A673 (cell line): ENCODE results near the gene BSDC1. TPM values are rescaled to one million over a fixed set of nuclear protein-coding genes. Genes with fewer than 3 reads are reported as not detected.

ENCODE experiments used
- BruUV-seq: library from RNA; stranded (reverse); fragments of 400-500 nt; replicated peaks from 2 replicates; lab custom pipeline; 2021; lab: Mats Ljungman, UMichigan
- CTCF ChIA-PET: fragments of 300-600 bp; sonication (Branson Sonifier 250); formaldehyde crosslinking; loops from one replicate; lab custom pipeline; 2022; ENCODE audit warnings: antibody characterized with exemption; lab: Charles Lee
- POLR2A ChIA-PET: fragments of 300-600 bp; sonication (Branson Sonifier 250); formaldehyde crosslinking; loops from one replicate; lab custom pipeline; 2022; ENCODE audit warnings: antibody characterized with exemption; ENCODE audit not compliant: low non-redundant PET; lab: Charles Lee
- DNase-seq: peaks from one replicate; pipeline ENCODE4 v3.0.0-alpha.2; 2015; ENCODE audit warnings: low spot score
- H3K27ac ChIP-seq: fragments of 200-600 bp; sonication (generic); 2 replicates; pipeline ENCODE4 v1.5.1; 2016; ENCODE audit warnings: mixed run types, low read depth, mild to moderate bottlenecking, mixed read lengths, antibody characterized with exemption, low read length; ENCODE audit not compliant: poor library complexity, severe bottlenecking
- H3K27me3 ChIP-seq: fragments of 200-600 bp; sonication (generic); replicated peaks from 2 replicates; pipeline ENCODE4 v1.6.1; 2017; ENCODE audit warnings: mixed run types, low read depth, mild to moderate bottlenecking, mixed read lengths, antibody characterized with exemption, low read length; ENCODE audit not compliant: insufficient read depth, poor library complexity
- H3K36me3 ChIP-seq: fragments of 200-600 bp; sonication (generic); 2 replicates; pipeline ENCODE4 v1.6.1; 2016; ENCODE audit warnings: mixed run types, mild to moderate bottlenecking, mixed read lengths, antibody characterized with exemption, low read length; ENCODE audit not compliant: insufficient read depth, poor library complexity, severe bottlenecking
- H3K4me1 ChIP-seq: fragments of 200-600 bp; sonication (generic); 2 replicates; pipeline ENCODE4 v1.6.1; 2017; ENCODE audit warnings: mixed run types, mild to moderate bottlenecking, mixed read lengths, antibody characterized with exemption, low read length; ENCODE audit not compliant: insufficient read depth, poor library complexity, severe bottlenecking
- H3K4me3 ChIP-seq: fragments of 200-600 bp; sonication (generic); 2 replicates; pipeline ENCODE4 v1.5.1; 2016; ENCODE audit warnings: low read depth, mixed run types, mild to moderate bottlenecking, mixed read lengths, low read length; ENCODE audit not compliant: poor library complexity, severe bottlenecking
- H3K9me3 ChIP-seq: fragments of 200-600 bp; sonication (generic); 2 replicates; pipeline ENCODE4 v1.6.1; 2016; ENCODE audit warnings: mixed run types, low read depth, mild to moderate bottlenecking, mixed read lengths, antibody characterized with exemption, low read length; ENCODE audit not compliant: poor library complexity, severe bottlenecking
- CTCF ChIP-seq: fragments of 300-800, 200-600 bp; sonication (generic); conservative IDR thresholded peaks from 2 replicates; pipeline ENCODE4 v1.5.1; 2017; ENCODE audit warnings: low read depth, mild to moderate bottlenecking, antibody characterized with exemption, low read length, moderate library complexity, mixed read lengths
- EZH2 ChIP-seq: fragments of 200-600 bp; sonication (generic); IDR thresholded peaks from 2 replicates; pipeline ENCODE4 v1.6.1; 2017; ENCODE audit warnings: borderline replicate concordance, low read depth, mild to moderate bottlenecking, mixed read lengths, antibody characterized with exemption, low read length; ENCODE audit not compliant: poor library complexity, severe bottlenecking
- intact Hi-C: fragments of 100-400 bp; cut with micrococcal nuclease; formaldehyde crosslinking; loops from one replicate; pipeline ENCODE4 v1.10.0; 2022; ENCODE audit not compliant: unreplicated experiment
- total RNA-seq: library from RNA; stranded (reverse); gene quantifications from 2 replicates; pipeline ENCODE4 v1.2.3, GENCODE V29; 2021

BSDC1 gene
- total RNA-seq, 1 experiment from 2014 or later, result 48.0 TPM

DNA sequence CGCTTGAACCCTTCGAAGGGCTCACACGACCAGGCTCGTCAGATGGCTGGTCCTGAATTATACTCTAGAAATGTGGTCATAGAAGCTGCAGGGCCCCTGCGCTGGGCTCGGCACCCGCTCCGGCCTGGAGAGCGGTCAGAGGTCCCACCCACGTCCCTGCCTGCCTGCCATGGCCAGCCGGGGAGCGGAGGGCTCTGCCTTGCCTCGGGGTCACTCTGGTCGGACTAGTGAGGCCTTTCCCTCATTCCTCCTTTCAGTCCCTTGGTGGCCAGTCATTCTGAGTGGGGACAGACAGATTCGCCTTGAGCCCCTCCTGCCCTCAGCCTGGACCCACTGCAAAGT, 57.7 kb downstream of the BSDC1 start:
- H3K36me3 ChIP-seq, result peaks cover 30% of the 10 kb centered on the region
- TF ChIP-seq CTCF (no peak), EZH2 (no peak)
- no peaks in the 10 kb centered on the region for H3K27me3 ChIP-seq
- H3K9me3 ChIP-seq, result no peaks in the 10 kb centered on the region
- H3K27ac ChIP-seq, result no peak overlapping the region
- intact Hi-C loops, result loop anchor here (5.0 to 10.0 kb wide), 2 partner anchors 56 to 112 kb away; partner anchors contain the start of genes BSDC1, EIF3I and TMEM234
- CTCF ChIA-PET, result interaction anchor here (0.5 to 0.9 kb wide), 3 partner anchors 14 to 136 kb away, joined by 3 to 7 read pairs (median 3); partner anchors contain the start of genes CCDC28B and HDAC1
- BruUV-seq, result no TSS peak
- no peak for DNase-seq
- peak overlapping the region; percentile 99 for H3K4me3 ChIP-seq
- POLR2A ChIA-PET, result interaction anchor here (0.7 kb wide), 1 partner anchor 58 kb away, joined by 4 read pairs; the partner anchor contains the start of gene BSDC1
- H3K4me1 ChIP-seq, result peaks cover 15% of the 10 kb centered on the region

- peak within 1 kb of the TSS; percentile 99 for H3K4me3 ChIP-seq
- peak within 1 kb of the TSS; percentile 96 for H3K27ac ChIP-seq
- intact Hi-C loops, result loop anchor here (5.0 to 10.0 kb wide), 2 partner anchors 56 to 111 kb away; partner anchors contain the start of genes BSDC1, EIF3I and TMEM234
- POLR2A ChIA-PET, result interaction anchor here (0.7 kb wide), 2 partner anchors 9 to 58 kb away, joined by 3 to 4 read pairs; partner anchors contain the start of gene BSDC1
- H3K36me3 ChIP-seq, result peaks cover 35% of the 10 kb centered on the region
- H3K27me3 ChIP-seq, result no peaks in the 10 kb centered on the region
- no peaks in the 10 kb centered on the region for H3K9me3 ChIP-seq
- CTCF ChIA-PET, result interaction anchor here (0.5 to 0.9 kb wide), 3 partner anchors 15 to 136 kb away, joined by 3 to 7 read pairs (median 3); partner anchors contain the start of genes CCDC28B and HDAC1
- BruUV-seq, result no TSS peak
- TF ChIP-seq CTCF (no peak), EZH2 (no peak)
- DNase-seq, result peak; percentile 85
- peaks cover 15% of the 10 kb centered on the region for H3K4me1 ChIP-seq
Measured at GRCh38 chr1:32335790-32336590, 58.3 kb downstream of the BSDC1 start, which contains the start of gene MARCKSL1. Gene MARCKSL1 (minus strand): TSS chr1:32336233. CDS start chr1:32336033, 200 bp downstream.

DNA sequence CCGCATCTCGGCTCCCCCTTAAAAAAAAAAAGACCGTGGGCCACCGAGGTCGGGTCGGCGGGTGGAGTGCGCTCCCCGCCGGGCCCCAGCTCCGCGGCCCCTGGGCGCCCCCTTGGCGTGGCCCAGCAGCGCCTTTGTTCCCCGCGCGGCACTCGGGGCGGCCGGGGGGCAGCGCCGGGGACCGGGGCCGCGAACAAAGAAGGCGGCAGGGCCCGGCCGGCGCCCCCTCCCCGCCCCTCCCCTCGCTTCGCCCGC, 58.8 kb downstream of the BSDC1 start:
- H3K4me3 ChIP-seq, result peak overlapping the region; percentile 99
- CTCF ChIA-PET, result interaction anchor here (0.5 to 0.9 kb wide), 2 partner anchors 16 to 226 kb away, joined by 3 read pairs; no protein-coding TSS in a partner anchor
- POLR2A ChIA-PET, result no interaction called here
- TF ChIP-seq EZH2 (no peak), CTCF (no peak)
- H3K27ac ChIP-seq, result peak overlapping the region; percentile 96
- no peaks in the 10 kb centered on the region for H3K9me3 ChIP-seq
- H3K27me3 ChIP-seq, result no peaks in the 10 kb centered on the region
- peaks cover 41% of the 10 kb centered on the region for H3K36me3 ChIP-seq
- peaks cover 15% of the 10 kb centered on the region for H3K4me1 ChIP-seq
- intact Hi-C loops, result loop anchor here (5.0 to 10.0 kb wide), 2 partner anchors 57 to 111 kb away; partner anchors contain the start of genes BSDC1, EIF3I and TMEM234
- DNase-seq, result no peak
- no TSS peak for BruUV-seq
